Erythroblast (primary cell): Measurements from ENCODE around the gene SLIT2.

Experiments used
- GATA1 ChIP-seq: IDR thresholded peaks from 2 replicates; pipeline ENCODE4 v1.6.1; 2011; ENCODE audit warnings: low read depth, mild to moderate bottlenecking, control low read depth, low read length, moderate library complexity
- POLR2A ChIP-seq: IDR thresholded peaks from 2 replicates; pipeline ENCODE4 v1.6.1; 2011; ENCODE audit warnings: mild to moderate bottlenecking, low read length

DNA sequence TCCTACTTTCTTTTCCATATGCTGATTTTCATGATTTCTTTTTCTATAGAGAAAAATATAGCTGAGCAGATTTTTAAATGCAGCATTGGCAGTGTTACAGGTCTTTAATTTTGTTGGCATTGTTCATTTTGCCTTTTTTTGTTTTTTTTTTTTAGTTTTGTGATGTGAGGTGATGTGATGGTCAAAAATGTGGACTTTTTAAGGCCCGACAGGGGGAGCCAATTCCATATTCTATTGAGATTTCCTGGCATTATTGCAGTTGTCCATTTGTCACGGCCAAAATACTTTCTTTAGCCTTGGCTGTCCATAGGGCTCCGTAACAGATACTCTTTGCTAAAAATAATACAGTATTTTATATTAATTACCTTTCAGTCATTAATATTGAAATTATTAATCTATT lies 47.8 kb downstream of the SLIT2 start:
- TF ChIP-seq POLR2A (no peak), GATA1 (no peak)
